Progenitor cell of endocrine pancreas (in vitro differentiated cells): ENCODE data around the gene EVA1B. TPM values are rescaled to one million over a fixed set of nuclear protein-coding genes. Genes with fewer than 3 reads are reported as not detected.

Experiments used
- DNase-seq: peaks from one replicate; pipeline ENCODE4 v3.0.0; 2021; ENCODE audit warnings: low spot score; ENCODE audit not compliant: unreplicated experiment
- H3K27ac Mint-ChIP-seq: 2 replicates; pipeline ENCODE4 v1.8.0; 2021; ENCODE audit warnings: mild to moderate bottlenecking, moderate library complexity, mixed read lengths
- H3K27me3 Mint-ChIP-seq: 2 replicates; pipeline ENCODE4 v1.8.0; 2021; ENCODE audit warnings: mixed read lengths
- H3K36me3 Mint-ChIP-seq: 2 replicates; pipeline ENCODE4 v1.8.0; 2022; ENCODE audit warnings: mixed read lengths; ENCODE audit not compliant: insufficient read depth
- H3K4me1 Mint-ChIP-seq: 2 replicates; pipeline ENCODE4 v1.8.0; 2021; ENCODE audit warnings: low read depth, mixed read lengths
- H3K4me3 Mint-ChIP-seq: 2 replicates; pipeline ENCODE4 v1.8.0; 2021; ENCODE audit warnings: low read depth, mild to moderate bottlenecking, moderate library complexity, mixed read lengths
- H3K9me3 Mint-ChIP-seq: 2 replicates; pipeline ENCODE4 v1.8.0; 2021; ENCODE audit warnings: low read depth, mixed read lengths
- CTCF ChIP-seq: fragments of 200-600 bp; sonication (generic); IDR thresholded peaks from one replicate; pipeline ENCODE4 v1.5.0; 2021; ENCODE audit warnings: antibody characterized with exemption, mild to moderate bottlenecking; ENCODE audit not compliant: unreplicated experiment
- total RNA-seq: library from RNA; stranded (reverse); gene quantifications from 2 replicates; pipeline ENCODE4 v1.2.1, GENCODE V29; 2021

The EVA1B gene
- total RNA-seq, 1 donor from 2014 or later = 11.8 TPM

GRCh38 chr1:36350659-36351226, 27.3 kb upstream of the EVA1B start:
- Mint-ChIP-seq H3K4me3 (no peak overlapping the region), H3K27ac (no peak overlapping the region), H3K9me3 (no peaks in the 10 kb centered on the region), H3K36me3 (peaks cover 10% of the 10 kb centered on the region), H3K27me3 (no peaks in the 10 kb centered on the region), H3K4me1 (no peaks in the 10 kb centered on the region)
- TF ChIP-seq CTCF = no peak
- no peak for DNase-seq

GRCh38 chr1:36349839-36350238, 26.4 kb upstream of the EVA1B start:
- DNase-seq = no peak
- H3K27ac Mint-ChIP-seq = no peak overlapping the region
- no peak for TF ChIP-seq CTCF
- no peak overlapping the region for H3K4me3 Mint-ChIP-seq
- no peaks in the 10 kb centered on the region for H3K4me1 Mint-ChIP-seq
- peaks cover 12% of the 10 kb centered on the region for H3K36me3 Mint-ChIP-seq
- H3K27me3 Mint-ChIP-seq = no peaks in the 10 kb centered on the region
- H3K9me3 Mint-ChIP-seq = no peaks in the 10 kb centered on the region

GRCh38 chr1:36349241-36349671, 25.8 kb upstream of the EVA1B start:
- TF ChIP-seq CTCF = no peak
- H3K4me1 Mint-ChIP-seq = no peaks in the 10 kb centered on the region
- peaks cover 11% of the 10 kb centered on the region for H3K36me3 Mint-ChIP-seq
- no peak for DNase-seq
- no peak overlapping the region for H3K27ac Mint-ChIP-seq
- H3K9me3 Mint-ChIP-seq = no peaks in the 10 kb centered on the region
- H3K27me3 Mint-ChIP-seq = no peaks in the 10 kb centered on the region
- no peak overlapping the region for H3K4me3 Mint-ChIP-seq

GRCh38 chr1:36346741-36347370, 23.4 kb upstream of the EVA1B start:
- Mint-ChIP-seq H3K9me3 (no peaks in the 10 kb centered on the region), H3K4me3 (no peak overlapping the region), H3K27ac (no peak overlapping the region), H3K4me1 (no peaks in the 10 kb centered on the region), H3K27me3 (no peaks in the 10 kb centered on the region), H3K36me3 (peaks cover 10% of the 10 kb centered on the region)
- TF ChIP-seq CTCF = no peak
- no peak for DNase-seq

- TF ChIP-seq CTCF = no peak
- no peak for DNase-seq
- Mint-ChIP-seq H3K4me3 (no peak overlapping the region), H3K9me3 (no peaks in the 10 kb centered on the region), H3K36me3 (peaks cover 12% of the 10 kb centered on the region), H3K27ac (no peak overlapping the region), H3K27me3 (no peaks in the 10 kb centered on the region), H3K4me1 (no peaks in the 10 kb centered on the region)
Observed at GRCh38 chr1:36345353-36345752, 21.9 kb upstream of the EVA1B start.
